ENCODE measurements around the gene ATP5F1D.

The ATP5F1D gene

GRCh38 chr19:1259876-1260748, 18.6 kb downstream of the ATP5F1D start:
- no peak for DNase-seq

- peak; percentile 98 for DNase-seq
These were observed 19.4 kb downstream of the ATP5F1D start for GRCh38 chr19:1260749-1261537.

- no peak for DNase-seq
These were observed 19.9 kb downstream of the ATP5F1D start for GRCh38 chr19:1261538-1261797.

- peak; percentile 78 for DNase-seq
These were observed 20.5 kb downstream of the ATP5F1D start for GRCh38 chr19:1261798-1262622.

GRCh38 chr19:1262623-1263123, 21.1 kb downstream of the ATP5F1D start:
- no peak for DNase-seq

- DNase-seq = no peak
These were observed 21.6 kb downstream of the ATP5F1D start for GRCh38 chr19:1263188-1263587.

GRCh38 chr19:1264801-1265614, 23.5 kb downstream of the ATP5F1D start:
- peak; percentile 81 for DNase-seq

GRCh38 chr19:1265615-1266128, 24.1 kb downstream of the ATP5F1D start:
- peak; percentile 72 for DNase-seq

GRCh38 chr19:1266129-1266915, 24.8 kb downstream of the ATP5F1D start:
- DNase-seq = peak; percentile 83

GRCh38 chr19:1266916-1267476, 25.4 kb downstream of the ATP5F1D start:
- DNase-seq = peak; percentile 84

- DNase-seq = no peak
These were observed 26.1 kb downstream of the ATP5F1D start for GRCh38 chr19:1267477-1268225.

GRCh38 chr19:1268226-1269064, 26.9 kb downstream of the ATP5F1D start:
- DNase-seq = no peak

GRCh38 chr19:1269065-1269477, 27.5 kb downstream of the ATP5F1D start, which contains the start of gene CIRBP:
Gene CIRBP (plus strand): TSS chr19:1269332. CDS start chr19:1270934, 1,602 bp downstream.
- peak; percentile 99 for DNase-seq

GRCh38 chr19:1269478-1270212, 28.1 kb downstream of the ATP5F1D start:
- DNase-seq = peak; percentile 92

GRCh38 chr19:1270213-1270853, 28.8 kb downstream of the ATP5F1D start:
- no peak for DNase-seq

- no peak for DNase-seq
These were observed 29.4 kb downstream of the ATP5F1D start for GRCh38 chr19:1270854-1271527.
